Islet of Langerhans (tissue), 1 donor: Measurements from ENCODE around the gene ADAT2.
"Not testable (repeated sequence)": the region's sequence is repeated elsewhere in the genome, so short reads cannot be mapped to it uniquely, and the experiment has no call there.

ENCODE experiments used
- FAIRE-seq: peaks from one replicate; lab custom pipeline; 2011; peaks lifted over from hg19 to GRCh38; lab: Jason Lieb, UNC

ADAT2 gene

DNA sequence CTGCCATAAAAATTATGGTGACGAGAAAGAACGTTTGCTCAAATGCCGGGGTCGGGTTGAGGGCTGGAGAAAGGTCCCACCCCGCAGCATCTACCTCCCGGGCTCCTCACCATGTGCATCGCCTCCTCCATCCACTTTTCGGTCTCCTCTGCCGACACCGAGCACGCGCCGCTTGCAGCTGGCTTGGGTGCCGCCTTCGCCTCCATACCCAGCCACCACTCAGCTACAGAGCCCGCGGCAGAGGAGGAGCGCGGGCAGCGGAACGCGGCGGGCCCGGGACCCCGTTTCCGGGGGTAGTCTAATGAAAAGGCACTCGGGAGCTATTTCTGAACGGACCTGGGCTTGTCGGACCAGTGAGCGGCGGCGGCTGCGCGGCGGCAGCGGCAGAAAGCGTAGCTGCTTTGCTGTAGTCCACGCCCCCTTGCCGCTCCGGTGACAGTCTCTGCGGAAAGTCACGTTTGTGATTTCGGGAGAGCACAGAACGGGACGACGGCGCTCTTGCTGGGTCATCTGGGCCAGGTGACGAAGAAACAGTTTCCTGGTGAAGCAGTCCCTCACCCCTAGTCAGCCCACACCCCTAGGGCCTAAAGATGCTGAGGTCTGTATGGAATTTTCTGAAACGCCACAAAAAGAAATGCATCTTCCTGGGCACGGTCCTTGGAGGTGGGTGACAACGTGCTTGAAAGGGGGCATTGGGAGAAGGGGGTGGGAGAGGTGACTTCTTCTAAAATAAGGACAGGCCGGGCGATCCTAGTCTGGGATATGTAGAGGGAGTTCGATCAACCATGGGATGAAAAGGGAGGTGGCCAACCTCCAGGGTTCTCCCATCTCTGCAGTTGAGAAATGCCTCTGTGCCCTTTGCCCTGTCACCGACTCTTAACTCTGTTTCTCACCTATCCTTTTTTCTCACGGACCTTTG lies at the start of gene ADAT2, which contains the start of gene PEX3:
TSS of gene ADAT2 (minus strand) at position 243 of the 919 bp plus-strand sequence. CDS start at position 206, 37 bp downstream.
TSS of gene PEX3 (plus strand) at position 353 of the 919 bp plus-strand sequence. CDS start at position 591, 238 bp downstream.
- FAIRE-seq, result no peak

DNA sequence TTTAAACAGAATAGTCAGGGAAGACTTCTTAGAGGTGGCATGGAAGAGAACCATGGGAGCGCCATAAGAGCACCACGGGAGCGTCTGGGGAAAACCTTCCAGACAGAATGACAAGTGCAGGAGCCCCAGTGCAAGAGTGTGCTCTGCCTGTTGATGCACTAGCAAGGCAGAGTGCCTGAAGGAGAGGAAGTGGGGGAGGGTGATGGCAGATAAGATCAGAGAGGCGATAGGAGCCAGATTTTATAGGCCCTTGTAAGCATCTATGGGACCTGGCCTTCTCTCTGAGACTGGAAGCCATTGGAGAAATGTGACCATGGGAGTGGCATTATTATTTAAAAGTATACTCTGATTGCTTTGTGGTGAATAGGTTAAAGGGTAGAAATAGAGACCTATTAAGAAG lies 47.9 kb upstream of the ADAT2 start:
- no peak for FAIRE-seq

DNA sequence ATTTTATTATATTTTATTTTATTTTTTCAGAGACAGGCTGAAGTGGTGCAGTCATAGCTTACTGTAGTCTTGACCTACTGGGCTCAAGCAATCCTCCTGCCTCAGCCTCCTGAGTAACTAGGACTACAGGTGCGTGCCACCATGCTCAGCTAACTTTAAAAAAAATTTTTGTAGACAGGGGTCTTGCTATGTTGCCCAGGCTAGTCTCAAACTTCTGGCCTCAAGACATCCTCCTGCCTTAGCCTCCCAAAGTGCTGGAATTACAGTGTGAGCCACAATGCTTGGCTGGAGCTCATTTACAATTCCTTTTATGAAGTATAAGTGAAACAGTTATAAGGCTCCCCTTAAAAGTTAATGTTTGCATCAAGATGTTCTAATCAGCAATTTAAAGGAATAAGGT lies 46.5 kb upstream of the ADAT2 start:
- FAIRE-seq, result no peak

DNA sequence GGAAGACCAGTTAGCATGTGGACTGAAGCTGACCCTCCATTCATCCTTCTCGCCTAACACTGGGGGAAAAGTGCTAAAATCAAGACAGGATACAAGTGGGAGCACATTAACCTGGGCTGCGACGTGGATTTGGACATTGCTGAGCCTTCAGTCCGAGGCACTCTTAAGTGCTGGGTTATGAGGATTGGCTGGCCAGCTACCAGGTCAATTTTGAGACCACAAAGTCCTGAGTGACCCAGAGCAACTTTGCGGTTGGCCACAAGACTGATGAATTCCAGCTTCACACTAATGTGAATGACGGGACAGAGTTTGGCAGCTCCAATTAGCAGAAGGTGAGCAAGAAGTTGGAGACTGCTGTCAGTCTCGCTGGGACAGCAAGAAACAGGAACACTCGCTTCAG lies 40.3 kb upstream of the ADAT2 start:
- FAIRE-seq, result no peak

DNA sequence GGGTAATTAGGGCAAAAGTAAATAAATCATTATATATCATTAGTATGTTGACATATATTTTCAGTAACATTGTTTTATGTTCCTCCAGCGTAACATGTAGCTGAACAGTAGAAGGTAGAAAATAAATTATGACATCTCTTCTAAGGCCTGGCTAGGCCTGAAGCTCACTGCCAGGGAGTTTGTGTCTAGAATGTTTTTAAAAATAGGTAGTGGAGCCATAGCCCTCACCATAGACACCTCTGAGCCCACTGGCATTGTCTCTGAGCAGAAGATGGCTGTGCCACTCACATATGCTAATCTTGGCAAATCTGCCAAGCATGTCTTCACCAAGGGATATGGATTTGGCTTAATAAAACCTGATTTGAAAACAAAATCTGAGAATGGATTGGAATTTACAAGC lies 39.7 kb upstream of the ADAT2 start:
- FAIRE-seq, result no peak

DNA sequence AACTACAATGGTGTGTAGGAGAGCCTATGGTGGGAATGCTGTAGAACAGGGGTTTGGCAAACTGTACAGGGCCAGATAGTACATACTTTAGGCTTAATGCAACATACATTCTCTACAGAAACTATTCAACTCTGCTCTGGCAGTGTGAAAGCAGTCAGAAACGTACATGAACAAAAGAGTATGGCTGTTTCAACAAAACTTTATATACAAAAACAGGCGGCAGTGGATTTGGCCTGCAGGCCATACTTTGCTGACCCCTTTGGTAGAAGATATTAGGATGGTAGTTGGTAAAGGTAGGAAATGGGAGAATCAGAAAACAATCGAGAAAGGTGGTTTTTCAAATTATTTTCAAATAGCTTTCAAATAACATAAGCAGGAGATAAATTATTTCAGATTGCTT lies 36.3 kb upstream of the ADAT2 start:
- no peak for FAIRE-seq

DNA sequence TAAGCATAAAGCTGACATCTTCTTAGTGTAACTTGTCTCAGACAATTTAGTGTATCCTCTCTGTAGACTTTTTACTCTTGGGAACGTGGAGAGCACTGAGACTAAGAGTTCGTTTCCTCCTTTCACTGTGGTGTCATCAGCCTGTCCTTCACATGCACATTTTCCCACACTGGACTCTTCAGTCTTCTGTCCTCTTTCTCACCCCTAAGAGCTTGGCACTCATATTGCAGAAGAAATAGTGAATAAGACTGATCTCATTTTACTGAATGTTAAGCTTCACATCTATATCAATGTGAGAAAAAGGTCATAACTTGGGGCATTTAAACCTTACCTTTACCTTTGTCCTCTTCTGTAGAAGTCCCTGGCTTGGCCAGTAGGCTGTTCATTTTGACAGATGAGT lies 35.5 kb upstream of the ADAT2 start:
- no peak for FAIRE-seq

DNA sequence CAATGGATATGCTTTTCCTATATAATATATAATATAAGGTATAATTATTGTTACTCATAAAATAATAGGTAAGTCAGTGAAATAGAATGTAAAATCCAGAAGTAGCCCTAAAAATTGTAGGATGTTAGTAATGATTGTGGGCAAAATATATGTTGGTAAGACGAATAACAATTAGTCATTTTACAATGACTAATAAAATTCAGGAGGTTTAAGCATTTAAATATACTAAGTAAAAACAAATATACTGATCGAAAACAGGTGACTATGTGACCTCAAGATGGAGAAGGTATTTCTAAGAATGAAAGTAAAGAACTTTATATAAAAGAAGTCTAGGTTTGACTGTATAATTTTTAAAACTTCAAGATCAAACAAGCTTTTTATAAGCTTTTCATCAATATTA lies 32.1 kb upstream of the ADAT2 start:
- FAIRE-seq, result no peak

DNA sequence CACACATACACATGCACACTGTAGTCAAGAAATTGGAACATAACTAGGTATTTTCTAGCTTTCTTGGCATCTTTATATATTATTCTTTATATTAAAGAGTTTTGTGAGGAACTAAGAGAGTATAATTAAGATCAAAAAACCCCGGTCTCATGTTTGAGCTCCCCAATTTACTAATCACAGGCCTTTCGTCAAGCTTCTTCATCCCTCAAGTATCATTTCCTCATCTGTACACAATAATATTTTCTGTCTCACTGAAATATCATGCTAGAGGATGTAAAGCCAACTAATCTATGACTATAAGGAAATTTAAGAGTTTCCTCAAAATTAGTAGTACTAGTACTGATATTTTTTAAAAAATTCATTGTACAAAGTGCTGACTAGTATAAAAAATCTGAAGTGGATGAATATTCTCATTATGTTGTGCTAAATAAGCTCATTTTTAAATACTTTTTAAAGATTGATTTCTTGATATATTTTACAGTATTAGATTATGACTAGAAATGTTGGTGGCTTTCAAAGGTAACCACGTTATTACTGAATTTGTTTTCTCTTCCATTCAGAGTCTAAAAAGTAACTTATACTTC lies 28.1 kb upstream of the ADAT2 start:
- no peak for FAIRE-seq

DNA sequence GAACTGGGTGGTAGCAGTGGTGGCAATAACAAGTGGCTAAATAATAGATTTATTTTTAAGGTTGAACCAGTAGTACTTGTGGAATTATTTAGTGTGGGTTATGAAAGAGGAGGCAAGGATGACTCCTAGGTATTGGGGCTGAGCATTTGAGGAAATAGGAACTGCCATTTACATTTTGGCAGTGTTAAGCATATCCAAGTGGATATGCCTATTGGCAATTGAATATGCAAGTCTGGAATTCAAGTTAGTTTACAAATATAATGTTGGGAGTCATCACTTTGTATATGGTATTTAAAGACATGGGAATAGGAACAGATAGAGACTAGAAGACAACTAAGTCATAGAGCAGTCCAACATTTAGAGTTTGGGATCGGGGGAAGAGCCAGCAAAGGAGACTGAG lies 26.1 kb upstream of the ADAT2 start:
- no peak for FAIRE-seq

DNA sequence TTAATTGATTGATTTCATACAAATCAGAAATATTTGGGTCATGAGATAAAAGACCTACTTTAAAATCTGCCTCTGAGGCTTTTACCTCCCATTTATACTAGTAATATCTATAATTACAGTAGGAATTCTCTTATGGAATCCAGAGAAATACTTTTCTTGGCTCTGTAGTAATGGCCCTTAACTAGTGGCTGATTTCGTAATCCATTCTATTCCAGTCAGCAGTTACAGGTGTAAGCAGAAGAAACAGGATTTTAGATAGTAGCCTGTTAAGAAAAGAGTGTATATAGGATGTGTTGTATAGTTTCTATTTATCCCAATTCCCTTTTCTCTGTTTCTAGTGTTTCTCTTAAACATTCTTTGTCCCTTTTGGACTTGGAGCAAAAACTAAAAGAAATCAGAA lies 21.3 kb upstream of the ADAT2 start:
- no peak for FAIRE-seq

DNA sequence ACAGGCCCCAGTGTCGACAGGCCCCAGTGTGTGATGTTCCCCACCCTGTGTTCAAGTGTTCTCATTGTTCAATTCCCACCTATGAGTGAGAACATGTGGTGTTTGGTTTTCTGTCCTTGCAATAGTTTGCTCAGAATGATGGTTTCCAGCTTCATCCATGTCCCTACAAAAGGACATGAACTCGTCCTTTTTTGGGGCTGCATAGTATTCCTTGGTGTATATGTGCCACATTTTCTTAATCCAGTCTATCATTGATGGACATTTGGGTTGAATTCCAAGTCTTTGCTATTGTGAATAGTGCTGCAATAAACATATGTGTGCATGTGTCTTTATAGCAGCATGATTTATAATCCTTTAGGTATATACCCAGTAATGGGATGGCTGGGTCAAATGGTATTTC lies 18.3 kb upstream of the ADAT2 start:
- FAIRE-seq, result not testable (repeated sequence)

DNA sequence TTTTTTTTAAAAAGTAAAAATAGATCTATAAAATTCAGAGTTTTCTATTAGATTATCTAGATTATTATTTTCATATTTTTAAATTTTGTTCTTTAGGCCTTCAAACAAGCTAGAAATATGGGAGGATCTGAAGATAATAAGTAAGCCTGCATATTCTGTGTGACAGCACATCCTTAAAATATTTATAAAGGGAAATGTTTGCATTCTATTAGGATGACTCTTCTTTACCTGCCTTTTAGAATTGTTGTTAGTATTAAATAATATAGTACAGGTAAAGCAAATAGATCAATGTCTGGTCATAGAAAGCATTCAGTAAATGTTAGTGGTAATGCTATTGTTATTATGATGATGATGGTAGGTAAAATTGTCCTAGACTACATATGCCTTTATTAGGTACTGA lies 17.5 kb upstream of the ADAT2 start:
- peak; percentile 43 for FAIRE-seq

DNA sequence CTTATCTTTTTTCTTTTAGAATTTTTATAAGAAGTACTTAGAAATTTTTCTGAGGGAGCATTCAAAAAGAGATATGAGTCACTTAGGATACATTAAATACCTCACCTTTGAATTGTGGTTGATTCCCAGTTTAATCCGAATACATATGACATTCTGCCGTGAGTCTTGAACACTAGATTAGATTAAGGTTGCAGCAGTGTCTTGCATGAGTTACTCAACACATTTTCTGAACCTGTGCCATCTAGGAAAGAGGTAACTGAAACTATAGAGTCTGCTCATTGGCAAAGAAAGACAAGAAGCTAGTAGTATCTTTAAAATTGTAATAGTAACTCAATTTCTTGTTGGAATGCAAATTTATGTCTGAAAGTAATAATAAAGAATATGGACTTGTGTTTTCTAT lies 15.1 kb upstream of the ADAT2 start:
- no peak for FAIRE-seq

DNA sequence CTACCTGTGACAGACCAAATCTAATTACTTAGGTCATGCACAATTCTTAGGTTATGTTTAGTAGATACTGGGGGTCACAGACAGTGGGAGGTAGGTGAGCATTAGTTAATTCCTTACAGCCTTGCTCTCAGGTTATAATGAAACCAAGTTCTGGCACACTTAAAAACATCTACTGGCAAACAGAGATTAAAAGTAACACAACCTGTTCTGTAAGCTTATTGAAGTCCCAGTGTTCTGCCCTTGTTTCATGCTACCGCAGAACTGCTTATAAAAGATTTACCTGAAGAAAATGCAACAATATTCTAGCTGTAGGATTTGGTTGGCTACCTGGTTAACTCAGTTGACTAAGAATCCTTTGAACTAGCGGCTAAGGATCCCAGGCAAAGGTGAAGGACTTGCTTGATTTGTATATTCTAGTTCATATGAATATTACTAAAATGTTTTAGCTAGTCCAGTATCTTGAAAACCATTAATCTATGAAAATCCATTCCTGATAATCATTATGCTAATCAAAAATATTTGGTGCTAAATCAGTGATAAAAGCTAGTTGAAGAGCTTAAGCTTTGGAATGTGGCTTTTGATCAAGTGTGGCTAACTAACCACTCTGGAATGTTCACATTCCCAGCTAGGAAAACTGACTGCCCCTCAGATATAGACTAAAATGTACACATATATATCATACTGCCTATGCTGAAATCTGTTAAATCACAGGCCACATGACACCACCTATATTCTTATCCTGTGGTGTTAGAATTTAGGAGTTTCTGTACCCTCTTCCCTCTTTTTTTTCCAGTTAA lies 7.3 kb upstream of the ADAT2 start:
- FAIRE-seq, result no peak

DNA sequence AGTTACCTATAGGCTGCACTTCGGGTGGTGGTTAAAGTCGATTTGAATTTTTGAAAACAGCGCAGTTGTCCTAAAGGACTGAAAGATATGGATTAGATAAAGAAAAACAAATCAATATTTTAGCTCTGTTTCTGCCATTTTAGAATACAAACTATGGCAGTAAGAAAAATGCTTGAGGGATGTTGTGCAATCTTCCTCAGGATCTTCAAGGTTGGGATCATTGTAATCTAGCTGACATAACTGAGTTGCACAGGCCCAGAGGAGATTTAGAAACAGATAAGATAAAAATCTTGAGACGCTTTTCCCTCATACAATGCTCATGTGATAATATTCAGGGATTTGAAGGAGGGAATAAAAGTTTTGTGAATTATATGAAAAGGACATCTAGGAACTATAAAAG lies 1.0 kb upstream of the ADAT2 start:
- no peak for FAIRE-seq

DNA sequence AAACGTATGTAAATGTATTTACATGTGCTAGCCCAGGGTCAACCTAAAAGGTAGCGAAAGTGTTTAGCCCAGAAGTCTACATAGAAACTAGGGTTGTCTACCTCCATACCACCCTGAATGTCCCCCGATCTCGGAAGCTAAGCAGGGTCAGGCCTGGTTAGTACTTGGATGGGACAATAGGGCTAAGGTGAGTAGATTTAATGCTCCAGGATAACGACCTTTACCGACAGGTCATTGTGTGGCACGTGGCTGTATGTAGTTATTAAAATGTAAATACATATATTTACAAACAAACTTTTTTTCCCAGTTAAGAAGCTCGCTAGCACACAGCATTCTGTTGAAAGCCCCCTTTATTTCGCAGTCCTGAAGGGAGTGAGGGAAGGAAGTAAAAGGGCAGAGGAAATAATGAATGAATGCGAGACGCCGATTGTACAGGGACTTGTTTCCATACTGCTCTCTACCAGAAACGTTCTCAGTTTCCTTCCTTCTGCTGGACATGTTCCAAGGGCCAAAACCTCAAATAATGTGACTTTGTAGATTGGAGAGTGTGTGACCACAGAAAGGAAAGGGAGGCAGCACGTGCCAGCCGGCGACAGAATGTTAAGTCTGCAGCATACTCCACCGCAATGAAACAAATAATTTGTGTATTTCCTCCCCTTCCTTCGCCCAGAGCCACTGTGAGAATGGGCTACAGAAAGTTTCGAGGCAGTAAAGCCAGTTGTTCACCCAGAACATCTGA lies 612 bp downstream of the ADAT2 start:
- FAIRE-seq, result no peak

DNA sequence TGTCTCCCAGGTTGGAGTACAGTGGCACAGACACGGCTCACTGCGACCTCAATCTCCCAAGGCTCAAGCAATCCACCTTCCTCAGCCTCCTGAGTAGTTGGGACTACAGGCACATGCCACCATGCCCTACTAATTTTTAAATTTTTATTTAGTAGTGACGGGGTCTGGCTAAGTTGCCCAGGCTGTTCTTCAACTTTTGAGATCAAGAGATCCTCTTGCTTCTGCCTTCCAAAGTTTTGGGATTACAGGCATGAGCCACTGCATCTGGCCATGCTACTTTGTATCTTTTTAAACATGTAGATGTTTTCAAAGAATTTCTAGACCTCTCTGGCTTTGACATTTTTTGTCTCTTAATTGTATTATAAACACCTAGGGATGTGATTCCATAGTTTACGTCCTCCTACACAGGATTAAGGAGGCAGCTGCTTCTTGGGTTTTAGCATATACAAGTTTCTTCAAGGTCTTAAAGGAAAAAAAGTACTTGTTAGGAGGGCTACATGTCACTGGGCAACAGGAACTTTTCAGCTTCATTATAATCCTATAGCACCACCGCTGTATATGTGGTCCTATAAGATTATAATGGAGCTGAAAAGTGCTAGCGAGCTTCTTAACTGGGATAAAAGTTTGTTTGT lies 1.3 kb downstream of the ADAT2 start:
- no peak for FAIRE-seq

DNA sequence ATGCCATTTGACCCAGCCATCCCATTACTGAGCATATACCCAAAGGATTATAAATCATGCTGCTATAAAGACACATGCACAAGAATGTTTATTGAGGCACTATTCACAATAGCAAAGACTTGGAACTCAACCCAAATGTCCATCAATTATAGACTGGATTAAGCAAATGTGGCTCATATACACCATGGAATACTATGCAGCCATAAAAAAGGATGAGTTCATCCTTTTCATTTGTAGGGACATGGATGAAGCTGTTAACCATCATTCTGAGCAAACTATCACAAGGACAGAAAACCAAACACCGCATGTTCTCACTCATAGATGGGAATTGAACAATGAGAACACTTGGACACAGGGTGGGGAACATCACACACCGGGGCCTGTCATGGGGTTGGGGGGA lies 2.6 kb downstream of the ADAT2 start:
- FAIRE-seq, result not testable (repeated sequence)

DNA sequence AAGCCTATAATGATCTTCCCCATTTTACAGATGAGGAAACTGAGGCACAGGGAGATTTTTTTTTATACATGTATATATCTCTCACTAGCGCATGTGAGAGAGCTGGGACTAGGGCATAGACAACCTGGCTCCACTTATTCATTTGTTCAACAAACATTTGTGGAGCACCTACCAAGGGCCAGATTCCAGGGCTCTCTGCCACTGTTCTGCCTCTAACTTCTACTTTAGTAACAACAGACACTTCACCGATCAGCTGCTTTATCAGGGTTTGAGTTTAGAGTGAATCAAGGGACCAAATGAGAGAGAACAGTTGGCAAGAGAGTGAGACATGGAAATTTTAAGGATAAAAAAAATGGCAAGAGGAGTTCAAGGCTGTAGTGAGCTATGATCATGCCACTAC lies 7.4 kb downstream of the ADAT2 start:
- no peak for FAIRE-seq

DNA sequence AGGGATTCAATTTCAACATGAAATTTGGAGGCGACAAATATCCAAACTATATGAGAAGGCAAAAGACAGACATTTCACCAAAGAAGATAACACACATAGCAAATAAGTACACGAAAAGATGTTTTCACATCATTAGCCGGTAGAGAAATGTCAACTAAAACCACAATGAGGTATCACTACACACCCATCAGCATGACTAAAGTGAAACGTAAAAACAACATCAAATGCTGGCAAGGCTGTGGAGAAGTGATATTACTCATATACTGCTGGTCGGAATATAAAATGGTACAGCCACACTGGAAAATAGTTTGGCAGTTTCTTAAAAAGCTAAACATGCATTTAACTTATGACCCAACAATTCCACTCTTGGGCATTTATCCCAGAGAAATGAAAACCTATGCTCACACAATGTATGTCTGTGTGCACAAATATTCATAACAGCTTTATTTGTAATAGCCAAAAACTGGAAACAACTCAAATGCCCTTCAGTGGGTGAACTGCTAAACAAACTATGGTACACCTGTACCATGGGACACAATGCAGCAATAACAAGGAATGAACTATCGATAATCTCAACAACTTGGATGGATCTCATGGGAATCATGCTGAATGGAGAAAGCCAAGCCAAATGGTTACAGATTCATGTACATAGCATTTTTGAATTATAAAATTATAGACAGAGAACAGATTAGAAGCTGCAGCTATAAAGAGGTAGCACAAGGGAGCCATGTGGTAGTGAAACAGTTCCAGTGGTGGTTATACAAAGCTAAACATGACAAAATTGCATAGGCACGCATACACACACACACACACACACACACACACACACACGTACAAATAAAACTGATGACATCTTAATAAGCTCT lies 8.6 kb downstream of the ADAT2 start:
- no peak for FAIRE-seq
